AG04450 (cell line): Measurements from ENCODE around the gene LRMDA. TPM values are rescaled to one million over a fixed set of nuclear protein-coding genes. Genes with fewer than 3 reads are reported as not detected.

Experiments
- CTCF ChIA-PET: fragments of 300-600, 350-600 bp; formaldehyde crosslinking; extraction: SDS; loops from one replicate; lab custom pipeline; 2022; ENCODE audit warnings: antibody characterized with exemption, inconsistent platforms; lab: Charles Lee
- POLR2A ChIA-PET: fragments of 350-600 bp; formaldehyde crosslinking; extraction: SDS; loops from one replicate; lab custom pipeline; 2021; ENCODE audit warnings: antibody characterized with exemption, inconsistent platforms; lab: Yijun Ruan, JAX
- DNase-seq: peaks from one replicate; pipeline ENCODE4 v3.0.0-alpha.2; 2011; ENCODE audit warnings: low read depth, low spot score
- H3K27ac ChIP-seq: one replicate; pipeline ENCODE4 v1.5.1; 2012; ENCODE audit warnings: low read depth, low read length, control low read depth
- H3K27me3 ChIP-seq: one replicate; pipeline ENCODE4 v1.6.0; 2012; ENCODE audit warnings: low read length; ENCODE audit not compliant: control insufficient read depth, insufficient read depth
- H3K4me3 ChIP-seq: 2 replicates; pipeline ENCODE4 v1.5.1; 2011; ENCODE audit warnings: mild to moderate bottlenecking, low read depth, low read length, control low read depth
- H3K9me3 ChIP-seq: 2 replicates; pipeline ENCODE4 v1.5.1; 2012; ENCODE audit warnings: low read length; ENCODE audit not compliant: control insufficient read depth, insufficient read depth
- polyA plus RNA-seq: library from polyadenylated mRNA; depleted of rRNA; stranded (reverse); fragments of >200 nt; gene quantifications from 2 replicates; pipeline ENCODE4 v1.2.3, GENCODE V29; 2011
- TF ChIP-seq, protein P1 (sequence below): IDR thresholded peaks from 2 replicates; pipeline ENCODE4 v1.5.1; 2011; ENCODE audit warnings: low read depth, low read length, control low read depth, inconsistent platforms

The LRMDA gene
- polyA plus RNA-seq, 1 experiment = 0.12 TPM

DNA sequence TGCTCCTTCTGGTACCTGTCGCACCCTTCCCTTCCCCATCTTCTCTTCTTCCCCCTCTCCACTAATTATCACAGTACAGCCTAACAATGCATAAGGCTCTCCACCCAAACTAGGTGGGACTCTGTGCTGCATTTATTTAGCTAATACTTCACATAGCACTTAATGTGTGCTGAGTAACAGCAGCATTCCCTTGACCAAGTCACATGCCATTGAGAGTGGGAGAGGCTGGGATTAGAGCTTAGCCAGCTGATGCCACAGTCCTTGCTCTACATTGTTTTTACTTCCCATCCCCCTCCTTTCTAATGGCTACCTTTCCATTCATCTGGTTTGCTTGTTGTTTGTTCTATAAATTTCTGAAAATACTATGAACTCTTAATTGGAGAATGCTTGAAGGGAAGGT is 426.9 kb downstream of the LRMDA start:
- ChIA-PET POLR2A (no interaction called here), CTCF (no interaction called here)
- no peaks in the 10 kb centered on the region for H3K27me3 ChIP-seq
- H3K27ac ChIP-seq = no peak overlapping the region
- TF ChIP-seq, protein P1, sequence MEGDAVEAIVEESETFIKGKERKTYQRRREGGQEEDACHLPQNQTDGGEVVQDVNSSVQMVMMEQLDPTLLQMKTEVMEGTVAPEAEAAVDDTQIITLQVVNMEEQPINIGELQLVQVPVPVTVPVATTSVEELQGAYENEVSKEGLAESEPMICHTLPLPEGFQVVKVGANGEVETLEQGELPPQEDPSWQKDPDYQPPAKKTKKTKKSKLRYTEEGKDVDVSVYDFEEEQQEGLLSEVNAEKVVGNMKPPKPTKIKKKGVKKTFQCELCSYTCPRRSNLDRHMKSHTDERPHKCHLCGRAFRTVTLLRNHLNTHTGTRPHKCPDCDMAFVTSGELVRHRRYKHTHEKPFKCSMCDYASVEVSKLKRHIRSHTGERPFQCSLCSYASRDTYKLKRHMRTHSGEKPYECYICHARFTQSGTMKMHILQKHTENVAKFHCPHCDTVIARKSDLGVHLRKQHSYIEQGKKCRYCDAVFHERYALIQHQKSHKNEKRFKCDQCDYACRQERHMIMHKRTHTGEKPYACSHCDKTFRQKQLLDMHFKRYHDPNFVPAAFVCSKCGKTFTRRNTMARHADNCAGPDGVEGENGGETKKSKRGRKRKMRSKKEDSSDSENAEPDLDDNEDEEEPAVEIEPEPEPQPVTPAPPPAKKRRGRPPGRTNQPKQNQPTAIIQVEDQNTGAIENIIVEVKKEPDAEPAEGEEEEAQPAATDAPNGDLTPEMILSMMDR = no peak
- DNase-seq = no peak
- no peaks in the 10 kb centered on the region for H3K9me3 ChIP-seq
- H3K4me3 ChIP-seq = no peak overlapping the region

DNA sequence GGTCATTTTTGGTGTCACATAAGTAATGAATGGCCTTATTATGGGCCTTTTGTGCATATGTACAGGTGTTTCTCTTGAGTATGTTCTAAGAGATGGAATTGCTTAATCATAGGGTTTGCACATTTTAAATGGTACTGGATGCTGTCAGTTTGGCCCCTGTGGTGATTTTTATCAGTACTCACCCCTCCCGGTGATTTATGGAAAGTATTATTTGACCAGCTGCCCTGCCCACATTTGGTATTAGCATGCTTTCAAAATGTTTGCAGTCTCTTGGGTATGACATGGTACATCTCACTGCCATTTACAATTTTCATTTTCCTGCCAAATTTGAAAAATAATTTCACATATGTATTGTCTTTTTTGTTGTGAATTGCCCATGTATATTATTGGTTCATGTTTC is 427.7 kb downstream of the LRMDA start:
- POLR2A ChIA-PET = no interaction called here
- no peak for DNase-seq

DNA sequence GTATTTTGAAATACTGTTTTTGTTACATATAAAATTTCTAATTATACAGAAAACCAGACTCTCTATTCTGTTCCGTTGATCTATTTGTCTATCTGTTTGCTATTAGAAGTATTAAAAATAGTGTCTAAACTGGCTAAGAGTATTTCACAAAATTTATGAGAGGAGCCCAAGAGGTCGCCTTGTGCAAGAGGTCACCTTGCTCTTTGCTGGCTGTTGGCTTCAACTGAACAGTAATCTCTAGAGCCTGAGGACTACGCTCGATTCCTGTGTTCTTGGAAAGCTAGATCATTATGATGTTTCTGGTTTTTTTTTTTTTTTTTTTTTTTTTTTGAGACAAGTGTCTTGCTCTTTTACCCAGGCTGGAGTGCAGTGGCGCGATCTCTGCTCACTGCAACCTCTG is 428.6 kb downstream of the LRMDA start:
- H3K9me3 ChIP-seq = no peaks in the 10 kb centered on the region
- no peak overlapping the region for H3K27ac ChIP-seq
- H3K4me3 ChIP-seq = no peak overlapping the region
- H3K27me3 ChIP-seq = no peaks in the 10 kb centered on the region
- TF ChIP-seq, protein P1 = no peak
- DNase-seq = no peak
- ChIA-PET POLR2A (no interaction called here), CTCF (no interaction called here)

More for the DNA sequence above, 427.7 kb downstream of the LRMDA start:
- Histone ChIP-seq H3K27me3 (no peaks in the 10 kb centered on the region), H3K27ac (no peak overlapping the region), H3K9me3 (no peaks in the 10 kb centered on the region), H3K4me3 (no peak overlapping the region)
- CTCF ChIA-PET = no interaction called here
- TF ChIP-seq, protein P1 = no peak

DNA sequence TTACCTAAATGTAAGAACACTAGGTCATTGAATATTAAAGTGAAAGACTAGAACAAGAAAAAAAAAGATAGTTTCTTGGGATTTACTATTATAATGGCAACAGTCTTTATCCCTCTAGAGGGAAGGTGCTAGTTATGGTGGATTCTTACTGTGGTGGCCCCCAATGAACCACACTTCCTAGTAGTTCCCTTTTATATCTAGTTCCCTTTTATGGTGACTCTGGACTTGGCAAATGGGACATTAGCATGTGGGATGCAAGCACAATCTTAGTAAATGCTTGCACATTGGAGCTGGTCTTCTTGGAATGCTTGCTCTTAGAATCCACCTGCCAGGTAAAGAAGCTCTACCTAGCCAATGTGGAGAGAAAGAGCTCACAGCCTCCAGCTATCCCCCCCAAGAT is 430.2 kb downstream of the LRMDA start:
- Histone ChIP-seq H3K9me3 (no peaks in the 10 kb centered on the region), H3K4me3 (no peak overlapping the region), H3K27ac (no peak overlapping the region), H3K27me3 (no peaks in the 10 kb centered on the region)
- TF ChIP-seq, protein P1 = no peak
- DNase-seq = no peak
- ChIA-PET POLR2A (no interaction called here), CTCF (no interaction called here)

DNA sequence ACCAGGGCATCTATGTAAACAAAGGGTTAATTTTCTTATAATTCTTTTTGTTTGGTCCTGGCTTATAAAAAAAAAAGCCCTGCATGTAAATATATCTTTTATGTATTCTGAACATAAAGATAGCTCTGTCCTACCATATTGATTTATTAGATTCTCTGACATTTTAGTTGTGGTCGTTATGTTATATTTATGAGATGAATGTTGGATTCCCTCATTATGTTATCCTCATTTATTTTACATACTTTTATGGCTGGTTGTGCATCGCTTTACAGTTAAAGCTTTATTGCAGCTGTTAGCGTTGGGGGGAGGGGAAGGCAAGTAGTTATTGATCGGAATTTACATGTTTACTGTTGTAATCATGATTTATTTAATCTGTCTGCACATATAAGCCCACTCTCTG is 431.5 kb downstream of the LRMDA start:
- Histone ChIP-seq H3K9me3 (no peaks in the 10 kb centered on the region), H3K27ac (no peak overlapping the region), H3K27me3 (no peaks in the 10 kb centered on the region), H3K4me3 (no peak overlapping the region)
- DNase-seq = no peak
- ChIA-PET CTCF (no interaction called here), POLR2A (no interaction called here)
- TF ChIP-seq, protein P1 = no peak
